Measurements from ENCODE around the gene BZW1. TPM values are rescaled to one million over a fixed set of nuclear protein-coding genes. Genes with fewer than 3 reads are reported as not detected.

Gene BZW1
- total RNA-seq, 1 donor from 2014 or later, result 302 TPM

GRCh38 chr2:200765995-200766660 lies 45.6 kb upstream of the BZW1 start:
- TF ChIP-seq CTCF (IDR thresholded peaks at IDR 0.05; ENCODE audit: unreplicated experiment), result no peak
- peaks cover 1% of the 10 kb centered on the region for H3K27me3 Mint-ChIP-seq (ENCODE audit: unreplicated experiment)

GRCh38 chr2:200767111-200767885 lies 44.4 kb upstream of the BZW1 start:
- peaks cover 1% of the 10 kb centered on the region for H3K27me3 Mint-ChIP-seq (ENCODE audit: unreplicated experiment)
- H3K9me3 Mint-ChIP-seq (ENCODE audit: unreplicated experiment), result no peaks in the 10 kb centered on the region
- no peak overlapping the region for H3K27ac Mint-ChIP-seq (ENCODE audit: unreplicated experiment)
- no peaks in the 10 kb centered on the region for H3K36me3 Mint-ChIP-seq (ENCODE audit: low read depth, unreplicated experiment)
- TF ChIP-seq CTCF (IDR thresholded peaks at IDR 0.05; ENCODE audit: unreplicated experiment), result no peak
- H3K4me3 Mint-ChIP-seq (ENCODE audit: unreplicated experiment), result no peak overlapping the region
- no peak for DNase-seq (ENCODE audit: low spot score)
- H3K4me1 Mint-ChIP-seq (ENCODE audit: unreplicated experiment), result no peaks in the 10 kb centered on the region

More at GRCh38 chr2:200765995-200766660, 45.6 kb upstream of the BZW1 start:
- DNase-seq (ENCODE audit: low spot score), result no peak
- H3K36me3 Mint-ChIP-seq (ENCODE audit: low read depth, unreplicated experiment), result no peaks in the 10 kb centered on the region
- no peaks in the 10 kb centered on the region for H3K9me3 Mint-ChIP-seq (ENCODE audit: unreplicated experiment)
- no peak overlapping the region for H3K27ac Mint-ChIP-seq (ENCODE audit: unreplicated experiment)
- no peak overlapping the region for H3K4me3 Mint-ChIP-seq (ENCODE audit: unreplicated experiment)
- H3K4me1 Mint-ChIP-seq (ENCODE audit: unreplicated experiment), result no peaks in the 10 kb centered on the region

- no peaks in the 10 kb centered on the region for H3K9me3 Mint-ChIP-seq (ENCODE audit: unreplicated experiment)
- H3K27me3 Mint-ChIP-seq (ENCODE audit: unreplicated experiment), result peaks cover 1% of the 10 kb centered on the region
- TF ChIP-seq CTCF (IDR thresholded peaks at IDR 0.05; ENCODE audit: unreplicated experiment), result no peak
- DNase-seq (ENCODE audit: low spot score), result no peak
- no peaks in the 10 kb centered on the region for H3K4me1 Mint-ChIP-seq (ENCODE audit: unreplicated experiment)
- H3K36me3 Mint-ChIP-seq (ENCODE audit: low read depth, unreplicated experiment), result no peaks in the 10 kb centered on the region
- no peak overlapping the region for H3K27ac Mint-ChIP-seq (ENCODE audit: unreplicated experiment)
- H3K4me3 Mint-ChIP-seq (ENCODE audit: unreplicated experiment), result no peak overlapping the region
Measured at GRCh38 chr2:200770847-200771246, 40.9 kb upstream of the BZW1 start.

GRCh38 chr2:200772620-200773019 lies 39.1 kb upstream of the BZW1 start:
- no peak for TF ChIP-seq CTCF (IDR thresholded peaks at IDR 0.05; ENCODE audit: unreplicated experiment)
- H3K27me3 Mint-ChIP-seq (ENCODE audit: unreplicated experiment), result no peaks in the 10 kb centered on the region
- H3K36me3 Mint-ChIP-seq (ENCODE audit: low read depth, unreplicated experiment), result no peaks in the 10 kb centered on the region
- no peaks in the 10 kb centered on the region for H3K4me1 Mint-ChIP-seq (ENCODE audit: unreplicated experiment)
- no peak overlapping the region for H3K27ac Mint-ChIP-seq (ENCODE audit: unreplicated experiment)
- H3K4me3 Mint-ChIP-seq (ENCODE audit: unreplicated experiment), result no peak overlapping the region
- no peak for DNase-seq (ENCODE audit: low spot score)
- H3K9me3 Mint-ChIP-seq (ENCODE audit: unreplicated experiment), result no peaks in the 10 kb centered on the region

GRCh38 chr2:200773083-200773482 lies 38.6 kb upstream of the BZW1 start:
- DNase-seq (ENCODE audit: low spot score), result no peak
- no peak for TF ChIP-seq CTCF (IDR thresholded peaks at IDR 0.05; ENCODE audit: unreplicated experiment)
- no peak overlapping the region for H3K27ac Mint-ChIP-seq (ENCODE audit: unreplicated experiment)
- no peak overlapping the region for H3K4me3 Mint-ChIP-seq (ENCODE audit: unreplicated experiment)
- H3K9me3 Mint-ChIP-seq (ENCODE audit: unreplicated experiment), result no peaks in the 10 kb centered on the region
- H3K27me3 Mint-ChIP-seq (ENCODE audit: unreplicated experiment), result no peaks in the 10 kb centered on the region
- H3K4me1 Mint-ChIP-seq (ENCODE audit: unreplicated experiment), result no peaks in the 10 kb centered on the region
- no peaks in the 10 kb centered on the region for H3K36me3 Mint-ChIP-seq (ENCODE audit: low read depth, unreplicated experiment)
